Mucosa of rectum (tissue), 2 donors: ENCODE data around the gene RNF5.

Experiments
- H3K27ac ChIP-seq, 2 donors: one replicate each; pipeline ENCODE4 v1.7.0; 2013; ENCODE audit warnings: inconsistent platforms in 2 of 2, low read depth in 2 of 2, low read length in 2 of 2
- H3K27me3 ChIP-seq, 2 donors: one replicate each; pipeline ENCODE4 v1.7.0; 2013; ENCODE audit warnings: low read length in 2 of 2; ENCODE audit not compliant: control insufficient read depth in 2 of 2, insufficient read depth in 2 of 2
- H3K36me3 ChIP-seq, 2 donors: one replicate each; pipeline ENCODE4 v1.7.0; 2013; ENCODE audit warnings: low read length in 2 of 2; ENCODE audit not compliant: control insufficient read depth in 2 of 2, insufficient read depth in 2 of 2
- H3K4me1 ChIP-seq, 2 donors: one replicate each; pipeline ENCODE4 v1.7.0; 2013; ENCODE audit warnings: low read length in 2 of 2, mild to moderate bottlenecking in 1 of 2; ENCODE audit not compliant: control insufficient read depth in 2 of 2, insufficient read depth in 2 of 2
- H3K4me3 ChIP-seq, 2 donors: one replicate each; pipeline ENCODE4 v1.7.0; 2013; ENCODE audit warnings: low read length in 2 of 2
- H3K9ac ChIP-seq, 2 donors: one replicate each; pipeline ENCODE4 v1.7.0; 2013; ENCODE audit warnings: low read length in 2 of 2, low read depth in 1 of 2, mild to moderate bottlenecking in 1 of 2
- H3K9me3 ChIP-seq, 2 donors: one replicate each; pipeline ENCODE4 v1.7.0; 2013; ENCODE audit warnings: low read length in 2 of 2; ENCODE audit not compliant: control insufficient read depth in 2 of 2
- donor health status: healthy.
- donor health status: Normal muscosa, but diverticular disease.

Gene RNF5

GRCh38 chr6:32177788-32178546, at the start of gene RNF5:
RNF5 (plus strand) TSS chr6:32178405; CDS start chr6:32178512, 107 bp downstream.
- Histone ChIP-seq H3K4me1 (peaks cover 32 to 47% of the 10 kb centered on the region in 2 donors), H3K27me3 (no peaks in the 10 kb centered on the region), H3K9ac (peak within 1 kb of the TSS; percentile 75 to 94), H3K9me3 (no peaks in the 10 kb centered on the region), H3K4me3 (peak within 1 kb of the TSS; percentile 91 to 97), H3K36me3 (peaks cover 8 to 20% of the 10 kb centered on the region in 2 donors), H3K27ac (peak within 1 kb of the TSS; percentile 98)

- H3K9ac ChIP-seq = no peak overlapping the region
- H3K4me1 ChIP-seq = peaks cover 25% of the 10 kb centered on the region in 2 donors
- H3K9me3 ChIP-seq = no peaks in the 10 kb centered on the region
- H3K27me3 ChIP-seq = no peaks in the 10 kb centered on the region
- H3K27ac ChIP-seq = peak overlapping the region; percentile 20 to 26
- peak overlapping the region; percentile 74 to 91 for H3K4me3 ChIP-seq
- peaks cover 19 to 25% of the 10 kb centered on the region in 2 donors for H3K36me3 ChIP-seq
Observed at GRCh38 chr6:32128751-32129296, 49.4 kb upstream of the RNF5 start.

GRCh38 chr6:32129297-32130088, 48.7 kb upstream of the RNF5 start:
- Histone ChIP-seq H3K9ac (peak overlapping the region; percentile 63 to 79), H3K27me3 (peaks cover 0 to 1% of the 10 kb centered on the region in 2 donors), H3K4me1 (peaks cover 25% of the 10 kb centered on the region in 2 donors), H3K27ac (peak overlapping the region; percentile 91 to 93), H3K9me3 (no peaks in the 10 kb centered on the region), H3K4me3 (peak overlapping the region; percentile 74 to 91), H3K36me3 (peaks cover 12 to 18% of the 10 kb centered on the region in 2 donors)

- no peaks in the 10 kb centered on the region for H3K9me3 ChIP-seq
- no peak overlapping the region for H3K9ac ChIP-seq
- H3K4me3 ChIP-seq = no peak overlapping the region
- peaks cover 25% of the 10 kb centered on the region in 2 donors for H3K4me1 ChIP-seq
- H3K27me3 ChIP-seq = peaks cover 0 to 1% of the 10 kb centered on the region in 2 donors
- H3K27ac ChIP-seq = no peak overlapping the region
- H3K36me3 ChIP-seq = peaks cover under 1 to 5% of the 10 kb centered on the region in 2 donors
Observed at GRCh38 chr6:32131439-32131948, 46.7 kb upstream of the RNF5 start.

- H3K36me3 ChIP-seq = no peaks in the 10 kb centered on the region
- H3K4me3 ChIP-seq = no peak overlapping the region
- H3K4me1 ChIP-seq = peaks cover 19% of the 10 kb centered on the region in 2 donors
- peaks cover 0 to 1% of the 10 kb centered on the region in 2 donors for H3K27me3 ChIP-seq
- H3K9ac ChIP-seq = no peak overlapping the region
- H3K27ac ChIP-seq = no peak overlapping the region
- no peaks in the 10 kb centered on the region for H3K9me3 ChIP-seq
Observed at GRCh38 chr6:32132110-32132509, 46.1 kb upstream of the RNF5 start.

GRCh38 chr6:32133786-32134185, 44.4 kb upstream of the RNF5 start:
- no peak overlapping the region for H3K27ac ChIP-seq
- no peaks in the 10 kb centered on the region for H3K9me3 ChIP-seq
- H3K4me1 ChIP-seq = peaks cover 9 to 10% of the 10 kb centered on the region in 2 donors
- no peaks in the 10 kb centered on the region for H3K36me3 ChIP-seq
- H3K27me3 ChIP-seq = peaks cover 0 to 1% of the 10 kb centered on the region in 2 donors
- no peak overlapping the region for H3K4me3 ChIP-seq
- no peak overlapping the region for H3K9ac ChIP-seq

- Histone ChIP-seq H3K4me3 (no peak overlapping the region), H3K9me3 (no peaks in the 10 kb centered on the region), H3K4me1 (peaks cover 0 to 4% of the 10 kb centered on the region in 2 donors), H3K36me3 (no peaks in the 10 kb centered on the region), H3K9ac (no peak overlapping the region), H3K27ac (no peak overlapping the region), H3K27me3 (peaks cover 0 to 1% of the 10 kb centered on the region in 2 donors)
Observed at GRCh38 chr6:32137454-32137853, 40.8 kb upstream of the RNF5 start.

- Histone ChIP-seq H3K9me3 (no peaks in the 10 kb centered on the region), H3K27ac (no peak overlapping the region), H3K4me1 (peaks cover 3 to 4% of the 10 kb centered on the region in 2 donors), H3K9ac (no peak overlapping the region), H3K36me3 (no peaks in the 10 kb centered on the region), H3K4me3 (no peak overlapping the region), H3K27me3 (no peaks in the 10 kb centered on the region)
Observed at GRCh38 chr6:32139590-32139989, 38.6 kb upstream of the RNF5 start.

- no peak overlapping the region for H3K9ac ChIP-seq
- H3K4me1 ChIP-seq = peaks cover 3 to 4% of the 10 kb centered on the region in 2 donors
- H3K36me3 ChIP-seq = no peaks in the 10 kb centered on the region
- no peak overlapping the region for H3K4me3 ChIP-seq
- no peak overlapping the region for H3K27ac ChIP-seq
- H3K9me3 ChIP-seq = no peaks in the 10 kb centered on the region
- H3K27me3 ChIP-seq = no peaks in the 10 kb centered on the region
Observed at GRCh38 chr6:32140420-32141046, 37.7 kb upstream of the RNF5 start.
